Activated CD4-positive, alpha-beta T cell treated with anti-CD3 and anti-CD28 coated beads for 4 hours (primary cell): ENCODE results near the gene RRP1.
"Not testable (repeated sequence)": the region's sequence is repeated elsewhere in the genome, so short reads cannot be mapped to it uniquely, and the experiment has no call there.

Source experiments
- DNase-seq, 2 donors: peaks; one replicate each; pipeline ENCODE4 v3.0.0-alpha.2; 2020

RRP1 gene

GRCh38 chr21:43819511-43820405 lies 30.4 kb downstream of the RRP1 start:
- no peak for DNase-seq

- no peak for DNase-seq
Measured at GRCh38 chr21:43820466-43820865, 31.1 kb downstream of the RRP1 start.

- not testable (repeated sequence) for DNase-seq
Measured at GRCh38 chr21:43822166-43822565, 32.8 kb downstream of the RRP1 start.

GRCh38 chr21:43822741-43823140 lies 33.4 kb downstream of the RRP1 start:
- not testable (repeated sequence) for DNase-seq

- no peak for DNase-seq
Measured at GRCh38 chr21:43824333-43825241, 35.2 kb downstream of the RRP1 start.

- no peak for DNase-seq
Measured at GRCh38 chr21:43825242-43825935, 36.0 kb downstream of the RRP1 start.

- DNase-seq, result no peak
Measured at GRCh38 chr21:43825936-43826622, 36.7 kb downstream of the RRP1 start.

GRCh38 chr21:43826623-43826974 lies 37.2 kb downstream of the RRP1 start:
- no peak for DNase-seq

- DNase-seq, result no peak
Measured at GRCh38 chr21:43827015-43827611, 37.7 kb downstream of the RRP1 start.

- no peak for DNase-seq
Measured at GRCh38 chr21:43829161-43829560, 39.8 kb downstream of the RRP1 start.

- DNase-seq, result no peak
Measured at GRCh38 chr21:43829575-43830119, 40.3 kb downstream of the RRP1 start.

- DNase-seq, result no peak
Measured at GRCh38 chr21:43832158-43832550, 42.8 kb downstream of the RRP1 start.

- DNase-seq, result no peak
Measured at GRCh38 chr21:43832648-43833047, 43.3 kb downstream of the RRP1 start.

GRCh38 chr21:43834146-43834905 lies 44.9 kb downstream of the RRP1 start:
- DNase-seq, result no peak

- no peak for DNase-seq
Measured at GRCh38 chr21:43835050-43835449, 45.7 kb downstream of the RRP1 start.

GRCh38 chr21:43835861-43836260 lies 46.5 kb downstream of the RRP1 start:
- no peak for DNase-seq

- no peak for DNase-seq
Measured at GRCh38 chr21:43836616-43837015, 47.2 kb downstream of the RRP1 start.

GRCh38 chr21:43840259-43840658 lies 50.9 kb downstream of the RRP1 start:
- no peak for DNase-seq

GRCh38 chr21:43842742-43843141 lies 53.4 kb downstream of the RRP1 start:
- no peak for DNase-seq

GRCh38 chr21:43844906-43845305 lies 55.5 kb downstream of the RRP1 start:
- not testable (repeated sequence) for DNase-seq

- no peak for DNase-seq
Measured at GRCh38 chr21:43845386-43845785, 56.0 kb downstream of the RRP1 start.
